Activated CD8-positive, alpha-beta memory T cell treated with anti-CD3 and anti-CD28 coated beads, Interleukin-2, amount 10 ng/mL, durations not matched to agents 7 days and 5 days (primary cell): ENCODE data around the gene TMEM200B. TPM values are rescaled to one million over a fixed set of nuclear protein-coding genes. Genes with fewer than 3 reads are reported as not detected.
A peak's percentile ranks its signal among the peaks of the same experiment; 100 is the strongest.

Experiments used
- ATAC-seq: fragments of 150-1000 bp; cut with Tn5 transposase; one replicate; pipeline ENCODE4 v1.10.0; 2021; ENCODE audit warnings: moderate library complexity
- CTCF ChIA-PET: fragments of 350-600 bp; sonication (Branson Sonifier 250); formaldehyde crosslinking; loops from one replicate; lab custom pipeline; 2021; ENCODE audit warnings: antibody characterized with exemption; lab: Charles Lee
- DNase-seq: peaks from one replicate; pipeline ENCODE4 v3.0.0-alpha.2; 2020
- H3K27ac Mint-ChIP-seq: one replicate; pipeline ENCODE4 v1.8.0; 2021; ENCODE audit warnings: mild to moderate bottlenecking, mixed read lengths
- H3K27me3 Mint-ChIP-seq: one replicate; pipeline ENCODE4 v1.8.0; 2021; ENCODE audit warnings: mixed read lengths
- H3K36me3 Mint-ChIP-seq: one replicate; pipeline ENCODE4 v1.8.0; 2021; ENCODE audit warnings: mild to moderate bottlenecking, mixed read lengths
- H3K4me1 Mint-ChIP-seq: one replicate; pipeline ENCODE4 v1.8.0; 2021; ENCODE audit warnings: mixed read lengths
- H3K4me3 Mint-ChIP-seq: one replicate; pipeline ENCODE4 v1.8.0; 2021; ENCODE audit warnings: mild to moderate bottlenecking, moderate library complexity, mixed read lengths
- H3K9me3 Mint-ChIP-seq: one replicate; pipeline ENCODE4 v1.8.0; 2022; ENCODE audit warnings: low read depth, mixed read lengths
- total RNA-seq, 2 experiments: library from RNA; stranded (reverse); gene quantifications; one replicate each; pipeline ENCODE4 v1.2.3, GENCODE V29; 2021

TMEM200B gene
- total RNA-seq, 2 experiments from 2014 or later = 0.09 TPM; not detected in 1

DNA sequence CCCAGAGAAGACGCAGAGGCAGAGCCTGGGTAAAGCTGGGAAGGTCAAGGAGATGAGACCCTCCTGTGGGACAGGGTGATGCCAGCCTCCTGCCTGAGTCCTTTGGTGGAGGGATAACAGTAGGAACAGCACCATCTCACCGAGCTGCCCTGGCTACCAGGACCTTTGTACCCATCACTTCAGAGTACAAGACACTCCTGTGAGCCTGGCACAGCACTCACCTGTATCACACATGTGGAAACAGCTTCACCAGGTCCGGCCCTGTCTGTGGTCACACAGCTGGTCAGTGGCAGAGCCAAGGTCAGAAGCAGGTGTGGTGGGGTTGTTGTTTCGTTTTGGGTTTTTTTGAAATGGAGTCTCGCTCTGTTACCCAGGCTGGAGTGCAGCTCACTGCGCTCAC is 5.0 kb upstream of the TMEM200B start:
- H3K4me1 Mint-ChIP-seq = peaks cover 2% of the 10 kb centered on the region
- H3K36me3 Mint-ChIP-seq = no peaks in the 10 kb centered on the region
- ATAC-seq (no peak), DNase-seq (no peak)
- H3K27me3 Mint-ChIP-seq = peaks cover 35% of the 10 kb centered on the region
- no peak overlapping the region for H3K27ac Mint-ChIP-seq
- CTCF ChIA-PET = interaction anchor here (1.9 to 2.2 kb wide), 2 partner anchors 74 to 247 kb away, joined by 4 to 5 read pairs; no protein-coding TSS in a partner anchor
- H3K4me3 Mint-ChIP-seq = no peak overlapping the region
- H3K9me3 Mint-ChIP-seq = no peaks in the 10 kb centered on the region

DNA sequence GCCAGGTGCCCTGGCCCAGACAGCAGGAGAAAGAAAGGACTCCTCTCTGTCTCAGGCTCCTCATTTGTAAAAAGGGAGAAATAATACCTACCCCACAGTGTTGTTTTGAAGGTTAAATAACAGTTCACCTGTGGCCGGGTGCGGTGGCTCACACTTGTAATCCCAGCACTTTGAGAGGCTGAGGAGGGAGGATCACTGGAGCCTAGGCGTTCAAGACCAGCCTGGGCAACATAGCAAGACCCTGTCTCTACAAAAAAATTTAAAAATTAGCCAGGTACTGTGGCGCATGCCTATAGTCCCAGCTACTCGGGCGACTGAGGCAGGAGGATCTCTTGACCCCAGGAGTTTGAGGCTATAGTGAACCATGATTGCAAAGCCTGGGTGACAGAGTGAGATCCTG is 2.5 kb upstream of the TMEM200B start:
- Mint-ChIP-seq H3K4me3 (peak overlapping the region; percentile 40), H3K36me3 (no peaks in the 10 kb centered on the region), H3K27me3 (peaks cover 35% of the 10 kb centered on the region), H3K4me1 (peaks cover 4% of the 10 kb centered on the region), H3K9me3 (no peaks in the 10 kb centered on the region), H3K27ac (no peak overlapping the region)
- DNase-seq (no peak), ATAC-seq (no peak)
- CTCF ChIA-PET = interaction anchor here (1.2 kb wide), 1 partner anchor 76 kb away, joined by 3 read pairs; no protein-coding TSS in a partner anchor

DNA sequence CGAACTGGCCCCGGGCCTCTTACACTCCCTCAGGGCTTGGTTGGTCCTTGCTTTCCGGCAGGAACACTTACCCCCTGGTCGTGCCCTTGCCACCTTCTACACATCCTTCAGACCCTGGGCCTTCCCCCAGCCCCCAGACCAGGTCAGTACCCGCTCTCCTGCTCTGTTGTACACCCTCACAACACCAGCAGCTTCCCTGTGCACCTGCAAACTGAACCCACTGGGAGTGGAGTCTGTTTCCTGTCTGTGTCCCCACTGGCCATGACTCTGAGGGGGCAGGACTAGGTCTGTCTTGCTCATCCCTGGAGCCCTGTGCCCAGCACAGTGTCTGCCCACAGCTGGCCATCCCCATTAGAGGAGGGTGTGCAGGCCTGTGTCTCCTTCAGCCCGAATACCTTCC is 2.1 kb upstream of the TMEM200B start:
- Mint-ChIP-seq H3K9me3 (no peaks in the 10 kb centered on the region), H3K36me3 (no peaks in the 10 kb centered on the region), H3K27me3 (peaks cover 37% of the 10 kb centered on the region), H3K4me3 (peak overlapping the region; percentile 40), H3K4me1 (peaks cover 4% of the 10 kb centered on the region), H3K27ac (no peak overlapping the region)
- ATAC-seq = no peak
- DNase-seq = no peak
- CTCF ChIA-PET = interaction anchor here (1.2 to 2.5 kb wide), 2 partner anchors 56 to 77 kb away, joined by 3 to 10 read pairs; partner anchors contain the start of gene SRSF4

DNA sequence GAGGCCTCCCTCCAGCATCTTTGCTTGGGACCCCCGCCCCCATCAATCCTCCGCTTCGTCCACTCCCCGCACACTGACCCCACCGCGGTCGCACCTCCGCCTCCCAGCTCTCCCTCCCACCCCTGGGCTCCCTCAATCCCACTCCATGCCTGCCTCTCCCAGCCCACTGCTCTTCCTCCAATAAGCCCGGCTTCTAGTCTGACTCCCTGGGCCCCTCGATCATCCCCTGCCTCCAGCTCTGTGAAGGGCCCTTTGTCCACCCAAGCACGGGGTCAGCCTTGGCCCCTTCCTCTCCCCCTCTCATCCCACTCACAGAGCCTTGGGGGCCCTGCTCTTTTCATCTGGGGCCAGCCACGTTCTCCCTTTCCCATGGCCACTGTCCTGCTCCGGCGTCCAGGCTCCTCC is 1.5 kb upstream of the TMEM200B start:
- CTCF ChIA-PET = interaction anchor here (1.1 to 2.5 kb wide), 5 partner anchors 55 to 243 kb away, joined by 3 to 10 read pairs (median 5); partner anchors contain the start of gene SRSF4
- Mint-ChIP-seq H3K36me3 (no peaks in the 10 kb centered on the region), H3K4me3 (peak overlapping the region; percentile 40), H3K27ac (no peak overlapping the region), H3K9me3 (no peaks in the 10 kb centered on the region), H3K4me1 (peaks cover 4% of the 10 kb centered on the region), H3K27me3 (peaks cover 35% of the 10 kb centered on the region)
- DNase-seq (no peak), ATAC-seq (no peak)

DNA sequence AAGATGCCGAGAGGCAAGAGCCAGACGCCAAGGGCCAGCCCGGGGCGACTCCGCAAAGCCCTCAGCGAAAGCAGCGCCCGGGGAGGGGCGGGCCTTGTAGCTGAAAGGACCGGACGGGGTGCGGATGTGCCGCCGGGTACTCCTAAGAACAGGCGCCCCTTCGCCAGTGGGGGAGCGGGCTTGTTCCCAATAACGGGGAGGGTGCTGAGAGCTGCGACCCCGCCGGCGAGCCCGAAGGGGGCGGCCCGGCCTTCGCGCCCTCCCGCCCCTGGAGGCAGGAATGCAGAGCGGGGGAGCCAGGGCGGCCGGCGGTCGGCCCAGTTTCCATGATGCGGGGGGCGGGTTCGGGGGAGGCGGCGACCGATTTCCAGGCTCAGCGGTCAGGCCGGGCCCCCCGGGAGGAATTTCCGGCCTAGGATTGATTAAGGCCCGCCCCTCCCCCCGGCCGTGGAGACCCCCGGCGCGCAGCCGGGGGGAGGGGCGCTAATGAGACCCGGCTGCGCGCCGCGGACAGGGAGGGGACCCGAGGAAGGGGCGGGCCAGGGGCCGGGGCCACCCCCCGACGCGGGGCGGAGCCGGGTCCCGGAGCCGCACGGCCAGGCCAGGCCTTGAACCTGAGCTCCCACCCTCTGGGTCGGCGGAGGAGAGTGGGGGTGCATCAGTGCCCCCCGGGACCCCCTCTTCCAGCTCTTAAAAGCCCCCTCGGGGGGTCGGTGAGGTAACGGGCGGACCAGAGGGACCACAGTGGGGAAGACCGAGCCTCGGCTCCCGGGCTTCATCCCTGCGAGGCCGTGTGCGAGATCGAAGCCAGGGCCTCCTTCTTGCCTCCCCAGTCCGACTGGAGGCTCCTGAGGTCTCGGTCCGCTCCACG is 898 bp upstream of the TMEM200B start:
- peak; percentile 71 for ATAC-seq

DNA sequence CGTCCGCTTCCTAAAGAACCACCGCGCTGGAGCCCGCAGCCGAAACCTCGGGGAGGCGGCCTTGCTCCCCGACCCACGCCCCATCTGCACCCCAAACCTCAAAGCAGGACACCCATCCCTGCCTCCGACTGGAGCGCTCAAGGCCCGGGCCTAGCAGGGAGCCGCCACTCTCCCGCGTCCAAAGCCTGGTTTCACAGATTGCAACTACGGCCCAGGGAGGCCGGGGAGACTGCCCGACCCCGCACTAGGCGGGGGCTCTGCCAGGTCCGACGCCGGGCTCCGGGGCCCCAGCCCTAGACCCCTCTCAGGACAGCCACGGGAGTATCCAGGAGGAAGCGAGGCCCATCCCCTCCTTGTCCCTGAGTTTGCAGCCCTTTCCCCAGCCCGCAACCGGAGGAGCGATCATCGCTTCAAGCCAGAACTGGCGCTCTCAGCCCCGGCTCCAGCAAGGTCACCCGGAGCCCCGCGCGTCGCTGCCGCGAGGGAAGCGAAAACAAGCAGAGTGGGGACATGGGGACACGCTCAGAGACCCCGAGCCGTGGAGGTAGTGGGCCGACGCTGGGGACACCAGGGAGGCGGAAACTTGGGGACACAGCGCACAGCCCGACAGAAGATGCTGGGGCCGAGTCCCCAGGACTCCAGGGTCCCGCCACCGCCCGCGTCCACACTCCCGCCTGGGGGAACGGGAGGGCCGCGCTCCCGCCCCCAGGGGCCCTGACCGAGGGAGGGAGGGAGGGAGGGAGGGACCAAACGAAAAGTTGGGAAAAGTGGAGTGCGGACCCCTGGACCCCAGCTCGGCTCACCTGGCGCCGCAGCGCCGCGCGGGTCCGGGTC is 433 bp downstream of the TMEM200B start:
- Mint-ChIP-seq H3K36me3 (no peaks in the 10 kb centered on the region), H3K4me1 (peaks cover 4% of the 10 kb centered on the region), H3K4me3 (peak overlapping the region; percentile 61), H3K27me3 (peaks cover 36% of the 10 kb centered on the region), H3K27ac (no peak overlapping the region), H3K9me3 (no peaks in the 10 kb centered on the region)
- no peak for ATAC-seq
- DNase-seq = no peak
- CTCF ChIA-PET = interaction anchor here (0.8 to 3.9 kb wide), 9 partner anchors 10 to 246 kb away, joined by 3 to 23 read pairs (median 8); partner anchors contain the start of gene SRSF4

More for the DNA sequence above, 898 bp upstream of the TMEM200B start:
- H3K9me3 Mint-ChIP-seq = no peaks in the 10 kb centered on the region
- H3K4me1 Mint-ChIP-seq = peaks cover 4% of the 10 kb centered on the region
- H3K27ac Mint-ChIP-seq = no peak overlapping the region
- peak; percentile 77 for DNase-seq
- no peaks in the 10 kb centered on the region for H3K36me3 Mint-ChIP-seq
- CTCF ChIA-PET = interaction anchor here (1.1 to 2.5 kb wide), 8 partner anchors 12 to 248 kb away, joined by 3 to 10 read pairs (median 6); partner anchors contain the start of gene SRSF4
- H3K27me3 Mint-ChIP-seq = peaks cover 36% of the 10 kb centered on the region
- H3K4me3 Mint-ChIP-seq = peak overlapping the region; percentile 63

DNA sequence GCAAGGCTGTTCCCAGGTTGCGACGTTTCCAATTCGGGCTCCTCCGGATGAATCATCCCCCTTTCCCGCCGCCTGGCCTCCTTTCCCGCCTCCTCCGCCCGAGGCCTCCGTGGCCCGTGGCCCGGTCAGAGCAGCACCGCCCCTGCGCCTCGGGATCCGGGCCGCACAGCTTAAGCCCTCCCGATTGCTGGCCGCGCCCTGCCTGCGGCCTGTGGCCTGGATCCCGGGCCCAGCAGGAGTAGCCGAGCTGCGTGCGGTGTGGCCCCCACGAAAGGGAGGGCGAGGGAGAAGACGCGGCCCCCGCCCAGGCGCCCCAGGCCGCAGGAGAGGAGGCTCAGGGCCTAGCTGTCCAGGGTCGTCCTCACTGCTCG is 1.0 kb downstream of the TMEM200B start:
- no peak overlapping the region for H3K4me3 Mint-ChIP-seq
- no peak overlapping the region for H3K27ac Mint-ChIP-seq
- H3K36me3 Mint-ChIP-seq = no peaks in the 10 kb centered on the region
- peaks cover 4% of the 10 kb centered on the region for H3K4me1 Mint-ChIP-seq
- CTCF ChIA-PET = interaction anchor here (1.4 to 3.9 kb wide), 6 partner anchors 9 to 246 kb away, joined by 3 to 23 read pairs (median 6); partner anchors contain the start of gene EPB41
- H3K9me3 Mint-ChIP-seq = no peaks in the 10 kb centered on the region
- H3K27me3 Mint-ChIP-seq = peaks cover 33% of the 10 kb centered on the region
- ATAC-seq (no peak), DNase-seq (no peak)

DNA sequence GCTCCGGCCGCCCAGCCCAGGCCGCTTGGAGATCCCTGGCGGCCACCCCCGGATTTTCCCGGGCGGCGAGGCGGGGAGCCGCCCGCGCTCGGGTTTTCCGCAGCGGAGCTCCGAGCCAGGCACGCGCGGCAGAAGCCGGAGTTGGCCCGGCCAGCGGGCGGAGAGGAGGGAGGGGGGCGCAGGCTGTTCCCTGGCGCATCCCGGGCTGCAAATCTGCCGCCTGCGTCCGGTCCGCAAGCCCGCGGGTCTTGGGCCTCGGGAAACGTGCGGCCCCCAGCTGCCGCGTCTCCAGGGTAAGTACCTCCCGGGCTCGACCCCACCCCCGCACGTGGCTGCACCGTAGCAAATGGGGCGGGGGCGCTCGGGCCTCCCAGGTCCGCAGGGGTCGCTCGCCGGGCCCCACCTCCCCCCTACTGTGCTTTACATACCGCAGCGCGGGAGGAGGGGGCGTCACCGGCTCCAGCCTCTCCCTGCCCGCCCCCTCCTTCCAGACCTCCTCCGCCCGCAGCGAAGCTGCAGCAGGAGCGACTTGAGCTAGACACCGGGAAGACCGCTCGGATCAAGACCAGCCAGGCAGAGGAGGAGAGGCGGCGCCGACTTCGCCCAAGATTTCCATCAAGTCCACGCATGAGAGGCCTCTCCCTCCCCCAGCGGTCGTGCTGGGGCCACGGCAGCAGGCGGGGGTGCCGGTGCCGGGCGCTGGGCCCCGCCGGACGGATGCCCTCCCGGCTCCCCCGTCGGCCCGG is 1.6 kb downstream of the TMEM200B start:
- Mint-ChIP-seq H3K36me3 (peaks cover under 1% of the 10 kb centered on the region), H3K4me3 (no peak overlapping the region), H3K9me3 (no peaks in the 10 kb centered on the region), H3K27me3 (peaks cover 33% of the 10 kb centered on the region), H3K4me1 (peaks cover 4% of the 10 kb centered on the region), H3K27ac (no peak overlapping the region)
- CTCF ChIA-PET = interaction anchor here (1.0 to 3.9 kb wide), 10 partner anchors 8 to 246 kb away, joined by 3 to 23 read pairs (median 4); partner anchors contain the start of gene EPB41
- ATAC-seq = no peak
- no peak for DNase-seq

DNA sequence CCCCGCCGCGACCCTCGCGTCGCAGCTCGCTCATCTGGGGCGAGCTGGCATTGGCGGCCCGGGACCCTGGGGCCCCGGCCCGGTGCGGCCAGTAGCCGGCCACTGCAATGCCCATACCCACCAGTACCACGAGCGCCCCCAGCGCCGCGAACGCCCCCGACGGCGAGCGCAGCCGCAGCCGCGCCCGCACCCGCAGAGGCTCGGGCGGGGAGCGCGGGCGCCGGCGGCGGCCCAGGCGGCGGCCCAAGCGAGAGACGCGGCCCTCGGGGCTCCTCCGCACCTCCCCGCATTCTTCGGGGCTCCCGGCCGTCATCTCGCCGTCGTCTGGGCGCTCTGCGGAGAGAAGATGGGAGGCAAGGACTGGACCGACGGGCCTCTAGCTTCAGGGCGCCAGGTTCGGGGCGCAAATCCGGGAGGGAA is 2.2 kb downstream of the TMEM200B start:
- no peak for DNase-seq
- peak; percentile 4 for ATAC-seq
- CTCF ChIA-PET = interaction anchor here (1.0 to 3.9 kb wide), 10 partner anchors 8 to 245 kb away, joined by 3 to 23 read pairs (median 4); partner anchors contain the start of gene EPB41
- Mint-ChIP-seq H3K9me3 (no peaks in the 10 kb centered on the region), H3K27ac (no peak overlapping the region), H3K27me3 (peaks cover 33% of the 10 kb centered on the region), H3K36me3 (peaks cover 3% of the 10 kb centered on the region), H3K4me1 (peaks cover 4% of the 10 kb centered on the region), H3K4me3 (no peak overlapping the region)

DNA sequence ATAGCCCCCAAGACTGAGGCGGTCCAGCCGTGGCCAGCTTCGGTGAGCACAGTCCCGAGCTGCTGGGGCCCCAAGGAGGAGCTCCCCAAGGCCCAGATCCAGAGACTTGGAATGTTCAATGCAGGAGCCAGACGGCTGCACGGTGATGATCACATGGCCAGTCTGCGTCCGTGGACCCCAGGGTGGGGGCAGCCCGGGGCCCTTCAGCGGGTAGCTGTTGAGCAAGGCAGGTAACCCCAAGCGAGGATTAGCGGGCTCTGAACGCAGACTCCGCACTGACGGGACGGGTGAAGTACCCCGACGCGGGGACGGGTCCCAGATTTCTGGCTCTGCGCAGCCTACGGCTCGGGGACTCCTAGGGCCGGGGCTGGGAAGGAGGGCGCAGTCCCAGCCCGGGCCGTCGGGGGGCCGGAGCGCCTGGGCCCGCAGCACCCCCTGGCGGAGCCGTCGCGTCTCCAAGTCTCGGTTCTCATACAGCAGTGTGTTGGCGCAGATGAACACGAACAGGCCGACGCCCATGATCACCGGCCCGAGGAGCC is 2.7 kb downstream of the TMEM200B start:
- ATAC-seq (peak; percentile 69), DNase-seq (peak; percentile 77)
- CTCF ChIA-PET = interaction anchor here (0.9 to 3.9 kb wide), 8 partner anchors 7 to 245 kb away, joined by 3 to 23 read pairs (median 4); no protein-coding TSS in a partner anchor
- H3K4me3 Mint-ChIP-seq = no peak overlapping the region
- H3K27ac Mint-ChIP-seq = no peak overlapping the region
- H3K27me3 Mint-ChIP-seq = peaks cover 27% of the 10 kb centered on the region
- peaks cover 5% of the 10 kb centered on the region for H3K36me3 Mint-ChIP-seq
- peaks cover 4% of the 10 kb centered on the region for H3K4me1 Mint-ChIP-seq
- H3K9me3 Mint-ChIP-seq = no peaks in the 10 kb centered on the region

DNA sequence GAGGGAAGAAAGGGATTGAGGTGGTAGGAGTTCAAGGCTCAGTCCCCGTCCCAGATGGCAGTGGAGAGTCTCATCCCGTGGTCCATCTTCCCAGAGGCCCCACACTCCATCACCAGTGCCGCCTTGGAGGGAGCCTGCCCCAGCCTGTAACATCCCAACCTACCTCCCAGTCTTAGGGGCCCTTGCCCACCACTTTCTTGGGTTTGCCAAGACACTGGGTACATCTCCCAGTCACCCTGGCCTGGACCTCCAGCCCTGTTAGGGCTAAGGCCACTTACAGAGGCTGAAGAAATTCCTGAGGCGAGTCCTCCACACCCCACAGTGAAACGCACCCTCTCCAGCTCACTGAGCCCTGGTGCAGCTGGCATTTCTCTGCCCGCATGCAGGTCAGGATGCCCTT is 3.3 kb downstream of the TMEM200B start:
- Mint-ChIP-seq H3K9me3 (no peaks in the 10 kb centered on the region), H3K4me1 (peaks cover 4% of the 10 kb centered on the region), H3K36me3 (peaks cover 5% of the 10 kb centered on the region), H3K27me3 (peaks cover 21% of the 10 kb centered on the region), H3K27ac (no peak overlapping the region), H3K4me3 (no peak overlapping the region)
- CTCF ChIA-PET = interaction anchor here (0.9 to 3.9 kb wide), 6 partner anchors 17 to 238 kb away, joined by 3 to 23 read pairs (median 4); partner anchors contain the start of gene SRSF4
- ATAC-seq (no peak), DNase-seq (no peak)
